GM12874 (cell line): ENCODE measurements around the gene FNTB.

Source experiments
- CTCF ChIP-seq: IDR thresholded peaks from 2 replicates; pipeline ENCODE4 v1.5.1; 2011; ENCODE audit warnings: low read depth, mild to moderate bottlenecking, control low read depth, low read length, moderate library complexity; ENCODE audit not compliant: insufficient read depth

FNTB gene

GRCh38 chr14:65042731-65043372 is 56.2 kb downstream of the FNTB start:
- TF ChIP-seq CTCF: no peak

GRCh38 chr14:65043893-65044595 is 57.3 kb downstream of the FNTB start:
- no peak for TF ChIP-seq CTCF

GRCh38 chr14:65044596-65044959 is 57.9 kb downstream of the FNTB start:
- TF ChIP-seq CTCF: no peak

- no peak for TF ChIP-seq CTCF
Observed at GRCh38 chr14:65045006-65045405, 58.3 kb downstream of the FNTB start.

- no peak for TF ChIP-seq CTCF
Observed at GRCh38 chr14:65045709-65046108, 59.0 kb downstream of the FNTB start.

GRCh38 chr14:65052832-65053231 is 66.1 kb downstream of the FNTB start:
- TF ChIP-seq CTCF: no peak

- no peak for TF ChIP-seq CTCF
Observed at GRCh38 chr14:65053466-65053865, 66.8 kb downstream of the FNTB start.
